ENCODE data around the gene CDK18. TPM values are rescaled to one million over a fixed set of nuclear protein-coding genes. Genes with fewer than 3 reads are reported as not detected.

CDK18 gene
- total RNA-seq, 2 donors from 2014 or later, result 11.1 to 16.2 TPM

- H3K27me3 ChIP-seq (replicated peaks; ENCODE audit: insufficient read depth), result no peaks in the 10 kb centered on the region
- WGBS, result 66% methylated on average over 5 of the region's 5 CpGs
- H3K36me3 ChIP-seq, result no peaks in the 10 kb centered on the region
- H3K4me1 ChIP-seq (replicated peaks), result peaks cover 9% of the 10 kb centered on the region
- TF ChIP-seq POLR2AphosphoS5 (IDR thresholded peaks at IDR 0.05) (no peak), CTCF (IDR thresholded peaks at IDR 0.05) (no peak), POLR2A (IDR thresholded peaks at IDR 0.05) (no peak)
- H3K9me3 ChIP-seq, result no peaks in the 10 kb centered on the region
- H3K27ac ChIP-seq, result peak overlapping the region in 1 of 2 donors; percentile 33
- no peak overlapping the region for H3K4me3 ChIP-seq
- DNase-seq (ENCODE audit: low spot score), result no peak
- intact Hi-C loops (cut with DNase I), result no loop called here
These were observed 11.3 kb downstream of the CDK18 start for GRCh38 chr1:205515781-205516253.

DNA sequence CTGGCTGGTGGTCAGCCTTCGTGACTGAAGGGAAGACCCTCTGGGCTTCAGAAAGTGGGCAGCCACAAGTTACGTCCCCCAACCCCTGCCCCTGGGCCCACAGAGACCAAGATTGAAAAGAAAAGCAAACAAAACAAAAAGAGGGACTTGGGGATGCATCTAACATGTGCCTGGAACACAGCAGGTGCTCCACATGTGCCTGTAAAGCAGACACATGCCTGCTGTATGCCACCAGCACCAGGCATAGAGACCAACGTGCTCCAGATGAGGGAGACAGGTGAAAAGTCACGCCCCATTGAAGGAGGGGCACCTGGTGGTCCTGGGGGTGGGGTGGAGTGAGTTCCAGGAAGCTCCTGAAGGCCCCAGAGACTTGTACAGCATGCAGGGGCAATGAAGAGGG is 11.9 kb downstream of the CDK18 start:
- H3K4me1 ChIP-seq (replicated peaks), result peaks cover 9% of the 10 kb centered on the region
- no peak for DNase-seq (ENCODE audit: low spot score)
- intact Hi-C loops (cut with DNase I), result no loop called here
- H3K9me3 ChIP-seq, result no peaks in the 10 kb centered on the region
- peak overlapping the region in 1 of 2 donors; percentile 33 for H3K27ac ChIP-seq
- WGBS, result 86% methylated on average over 4 of the region's 4 CpGs
- TF ChIP-seq POLR2A (IDR thresholded peaks at IDR 0.05) (no peak), CTCF (IDR thresholded peaks at IDR 0.05) (no peak), POLR2AphosphoS5 (IDR thresholded peaks at IDR 0.05) (no peak)
- H3K36me3 ChIP-seq, result no peaks in the 10 kb centered on the region
- H3K27me3 ChIP-seq (replicated peaks; ENCODE audit: insufficient read depth), result no peaks in the 10 kb centered on the region
- no peak overlapping the region for H3K4me3 ChIP-seq

DNA sequence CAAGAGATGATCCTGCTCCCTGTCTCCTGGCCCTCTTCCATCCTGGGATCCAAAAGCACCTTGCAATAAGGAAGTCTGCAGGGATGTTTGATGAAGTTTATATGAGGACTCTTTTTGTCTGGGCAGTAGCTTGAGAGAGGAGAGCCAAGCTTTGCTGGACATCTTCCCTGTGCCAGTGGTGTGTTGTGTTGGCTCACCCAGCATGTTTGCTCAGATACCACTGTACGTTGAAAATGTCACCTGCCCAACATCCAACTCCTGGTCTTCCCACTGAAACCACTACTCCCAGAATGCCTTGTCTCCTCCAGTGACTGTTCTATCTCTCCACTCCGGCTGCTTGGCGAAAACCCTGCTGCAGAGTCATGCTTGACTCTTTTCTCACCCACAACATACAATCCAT is 12.8 kb downstream of the CDK18 start:
- Histone ChIP-seq H3K4me3 (no peak overlapping the region), H3K36me3 (no peaks in the 10 kb centered on the region), H3K27ac (no peak overlapping the region), H3K27me3 (replicated peaks; ENCODE audit: insufficient read depth) (no peaks in the 10 kb centered on the region), H3K9me3 (no peaks in the 10 kb centered on the region), H3K4me1 (replicated peaks) (peaks cover 9% of the 10 kb centered on the region)
- 54% methylated on average over 3 of the region's 3 CpGs for WGBS
- TF ChIP-seq POLR2AphosphoS5 (IDR thresholded peaks at IDR 0.05), result peak; percentile 86
- TF ChIP-seq POLR2A (IDR thresholded peaks at IDR 0.05), result no peak
- TF ChIP-seq CTCF (IDR thresholded peaks at IDR 0.05), result no peak
- DNase-seq (ENCODE audit: low spot score), result peak; percentile 66
- intact Hi-C loops (cut with DNase I), result no loop called here

DNA sequence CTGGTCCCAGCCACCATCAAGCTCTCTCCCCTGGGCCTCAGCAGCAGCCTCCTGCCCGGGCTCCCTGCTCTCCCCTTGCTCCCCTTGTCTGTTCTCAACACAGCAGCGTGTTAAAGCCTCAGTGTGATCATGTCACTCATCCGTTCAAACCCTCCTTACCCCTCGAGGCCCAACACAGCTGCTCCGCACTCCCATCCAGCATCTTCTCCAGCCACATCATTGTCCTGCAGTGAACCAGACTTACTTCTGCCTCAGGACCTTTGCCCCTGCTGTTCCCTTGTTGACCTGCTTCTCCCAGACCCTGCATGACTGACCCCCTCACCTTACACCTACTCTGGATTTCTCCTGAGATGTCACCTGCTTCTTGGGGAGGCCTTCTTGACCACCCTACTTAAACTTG is 13.3 kb downstream of the CDK18 start:
- TF ChIP-seq POLR2A (IDR thresholded peaks at IDR 0.05) (no peak), POLR2AphosphoS5 (IDR thresholded peaks at IDR 0.05) (no peak), CTCF (IDR thresholded peaks at IDR 0.05) (no peak)
- peaks cover 9% of the 10 kb centered on the region for H3K4me1 ChIP-seq (replicated peaks)
- H3K27ac ChIP-seq, result no peak overlapping the region
- 90% methylated on average over 5 of the region's 5 CpGs for WGBS
- H3K36me3 ChIP-seq, result no peaks in the 10 kb centered on the region
- DNase-seq (ENCODE audit: low spot score), result no peak
- H3K27me3 ChIP-seq (replicated peaks; ENCODE audit: insufficient read depth), result no peaks in the 10 kb centered on the region
- intact Hi-C loops (cut with DNase I), result no loop called here
- H3K4me3 ChIP-seq, result no peak overlapping the region
- H3K9me3 ChIP-seq, result no peaks in the 10 kb centered on the region

DNA sequence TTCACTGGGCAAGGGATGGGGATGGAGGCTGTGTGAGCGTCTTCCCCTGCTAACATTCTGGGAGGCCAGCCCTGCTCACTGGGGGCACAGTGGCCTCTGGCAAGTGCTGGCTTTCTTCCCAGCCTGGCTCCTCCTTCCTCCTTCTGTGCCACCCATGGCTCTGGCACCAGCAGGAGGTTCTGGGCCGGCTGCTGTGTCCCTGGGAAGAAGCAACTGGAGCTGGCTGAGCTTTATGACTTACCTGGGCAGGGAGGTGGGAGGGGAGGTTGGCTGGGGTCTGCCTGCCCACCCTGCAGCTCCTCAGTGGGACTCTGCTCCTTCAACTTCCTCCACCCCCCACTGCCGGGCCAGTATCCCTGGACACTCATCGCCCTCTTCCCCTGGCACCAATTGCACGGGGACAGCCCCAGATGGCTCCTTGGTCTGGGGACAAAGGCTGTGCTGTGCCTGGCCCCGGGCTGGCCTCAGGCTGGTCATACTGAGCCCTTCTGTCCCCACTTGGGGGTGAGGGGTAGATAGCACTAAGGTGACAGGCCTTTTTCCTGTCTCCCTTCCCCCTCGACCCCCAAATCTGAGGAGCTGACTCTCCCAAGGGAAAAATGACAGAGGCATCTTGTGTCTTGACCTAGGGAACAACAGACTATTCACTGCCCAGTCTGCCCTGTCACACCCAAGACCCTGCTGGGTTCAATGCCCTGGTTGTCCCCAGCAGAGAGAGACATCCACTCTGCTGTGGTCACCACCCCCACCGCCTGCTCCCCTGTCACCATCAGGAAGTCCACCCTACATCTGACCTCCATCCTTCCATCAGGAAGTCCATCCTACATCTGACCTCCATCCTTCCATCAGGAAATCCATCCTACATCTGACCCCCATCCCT is 14.4 kb downstream of the CDK18 start:
- intact Hi-C loops (cut with DNase I), result no loop called here
- Histone ChIP-seq H3K4me3 (no peak overlapping the region), H3K36me3 (no peaks in the 10 kb centered on the region), H3K27me3 (replicated peaks; ENCODE audit: insufficient read depth) (no peaks in the 10 kb centered on the region), H3K9me3 (no peaks in the 10 kb centered on the region), H3K27ac (no peak overlapping the region), H3K4me1 (replicated peaks) (peaks cover 9% of the 10 kb centered on the region)
- no peak for DNase-seq (ENCODE audit: low spot score)
- 78% methylated on average over 7 of the region's 8 CpGs for WGBS
- TF ChIP-seq POLR2A (IDR thresholded peaks at IDR 0.05) (no peak), CTCF (IDR thresholded peaks at IDR 0.05) (no peak), POLR2AphosphoS5 (IDR thresholded peaks at IDR 0.05) (no peak)
